GM12891 (cell line): Measurements from ENCODE around the gene PRSS12.

Source experiments
- POLR2A ChIP-seq: IDR thresholded peaks from 2 replicates; pipeline ENCODE4 v1.6.1; 2011; ENCODE audit warnings: low read depth, low read length, control low read depth
- POLR2AphosphoS5 ChIP-seq: IDR thresholded peaks from 2 replicates; pipeline ENCODE4 v1.6.1; 2011; ENCODE audit warnings: low read depth, low read length, control low read depth
- POU2F2 ChIP-seq: IDR thresholded peaks from 2 replicates; pipeline ENCODE4 v1.6.1; 2011; ENCODE audit warnings: low read depth, mild to moderate bottlenecking, control low read depth, low read length, moderate library complexity
- TAF1 ChIP-seq: IDR thresholded peaks from 2 replicates; pipeline ENCODE4 v1.6.1; 2011; ENCODE audit warnings: low read depth, low read length, control low read depth

DNA sequence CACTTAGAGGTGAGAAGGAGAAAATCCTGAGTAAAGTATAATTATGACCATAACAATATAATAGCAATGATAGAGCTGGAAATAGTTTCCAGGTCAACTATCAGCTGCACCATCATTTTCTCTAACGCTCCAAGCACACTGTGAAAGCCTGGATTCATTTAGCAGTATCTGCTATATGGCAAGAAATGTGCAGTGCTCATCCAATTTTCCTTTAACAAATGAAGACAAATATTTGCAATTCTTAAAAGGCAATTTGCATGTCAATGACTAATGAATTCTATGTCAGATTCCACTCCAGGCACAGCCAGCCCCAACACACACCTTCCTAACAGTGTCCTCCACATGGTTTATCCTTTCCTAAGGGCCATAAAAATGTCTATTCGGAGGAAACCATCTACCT, 12.7 kb downstream of the PRSS12 start:
- TF ChIP-seq POLR2A = no peak
- TF ChIP-seq POU2F2 = no peak
- TF ChIP-seq TAF1 = no peak
- TF ChIP-seq POLR2AphosphoS5 = no peak
